ENCODE data around the gene TUT7.

Gene TUT7

GRCh38 chr9:86282077-86282978 is 71.9 kb downstream of the TUT7 start, which contains the start of gene ISCA1:
Gene ISCA1, minus strand, starts transcription at chr9:86282538. Its CDS starts 80 bp downstream, at chr9:86282458.
- no peak within 1 kb of the TSS for H4K8ac ChIP-seq (ENCODE audit: low read depth, low read length)
- no CpG with 5 or more reads among the region's 101 CpGs for WGBS, 2 donors (ENCODE audit: extremely low coverage in 2 of 2, insufficient read length in 2 of 2, insufficient replicate concordance in 1 of 2)
- peak within 1 kb of the TSS; percentile 95 for H3K4me2 ChIP-seq (ENCODE audit: insufficient read depth, low read length, poor library complexity, severe bottlenecking)
- peak; percentile 95 for DNase-seq (ENCODE audit: low spot score)
- no peak within 1 kb of the TSS for H2BK15ac ChIP-seq (ENCODE audit: low read length)
- H3K36me3 ChIP-seq (replicated peaks in 1 of 2; ENCODE audit: control insufficient read depth in 2 of 2, insufficient read depth in 2 of 2, low read length in 2 of 2), result peaks cover 0 to 13% of the 10 kb centered on the region in 2 donors
- H3K18ac ChIP-seq (ENCODE audit: low read length), result peak within 1 kb of the TSS; percentile 96
- H3K79me1 ChIP-seq (ENCODE audit: low read depth, low read length), result no peaks in the 10 kb centered on the region
- H3K14ac ChIP-seq (ENCODE audit: low read length), result peak within 1 kb of the TSS; percentile 97
- H3K9ac ChIP-seq (ENCODE audit: low read depth, low read length, poor library complexity), result peak within 1 kb of the TSS; percentile 95
- H3K9me3 ChIP-seq (replicated peaks in 1 of 2; ENCODE audit: control insufficient read depth in 2 of 2, insufficient read depth in 1 of 2, low read depth in 1 of 2, low read length in 2 of 2), result no peaks in the 10 kb centered on the region
- no peaks in the 10 kb centered on the region for H3K27me3 ChIP-seq (ENCODE audit: control insufficient read depth in 3 of 3, insufficient read depth in 3 of 3, low read depth in 1 of 3, low read length in 3 of 3)
- H3K27ac ChIP-seq (replicated peaks; ENCODE audit: low read length), result peak within 1 kb of the TSS; percentile 79
- peak within 1 kb of the TSS; percentile 99 for H2AFZ ChIP-seq (ENCODE audit: low read length)
- no peak within 1 kb of the TSS for H3K4ac ChIP-seq (ENCODE audit: low read length)
- H2AK5ac ChIP-seq (ENCODE audit: low read depth, low read length), result no peak within 1 kb of the TSS
- peaks cover 9 to 22% of the 10 kb centered on the region in 2 donors for H3K4me1 ChIP-seq (ENCODE audit: control insufficient read depth in 2 of 2, insufficient read depth in 1 of 2, low read depth in 1 of 2, low read length in 2 of 2)
- peak within 1 kb of the TSS; percentile 45 for H3K23ac ChIP-seq (ENCODE audit: low read depth, low read length, poor library complexity)
- no peak within 1 kb of the TSS for H4K91ac ChIP-seq (ENCODE audit: low read depth, low read length, poor library complexity)
- H2BK5ac ChIP-seq (ENCODE audit: low read length), result peak within 1 kb of the TSS; percentile 85
- peak within 1 kb of the TSS; percentile 80 to 95 for H3K4me3 ChIP-seq (ENCODE audit: low read length in 2 of 2)
- no peak within 1 kb of the TSS for H2BK12ac ChIP-seq (ENCODE audit: low read length)
- no peak within 1 kb of the TSS for H2BK120ac ChIP-seq (ENCODE audit: low read depth, low read length)

GRCh38 chr9:86281593-86282076 is 72.6 kb downstream of the TUT7 start:
- DNase-seq (ENCODE audit: low spot score), result peak; percentile 60
- H3K36me3 ChIP-seq (replicated peaks in 1 of 2; ENCODE audit: control insufficient read depth in 2 of 2, insufficient read depth in 2 of 2, low read length in 2 of 2), result peaks cover 0 to 13% of the 10 kb centered on the region in 2 donors
- H3K27me3 ChIP-seq (ENCODE audit: control insufficient read depth in 3 of 3, insufficient read depth in 3 of 3, low read depth in 1 of 3, low read length in 3 of 3), result no peaks in the 10 kb centered on the region
- H3K14ac ChIP-seq (ENCODE audit: low read length), result peak overlapping the region; percentile 39
- H2BK120ac ChIP-seq (ENCODE audit: low read depth, low read length), result no peak overlapping the region
- H4K8ac ChIP-seq (ENCODE audit: low read depth, low read length), result no peak overlapping the region
- no peaks in the 10 kb centered on the region for H3K9me3 ChIP-seq (replicated peaks in 1 of 2; ENCODE audit: control insufficient read depth in 2 of 2, insufficient read depth in 1 of 2, low read depth in 1 of 2, low read length in 2 of 2)
- no peak overlapping the region for H2BK12ac ChIP-seq (ENCODE audit: low read length)
- H3K4ac ChIP-seq (ENCODE audit: low read length), result no peak overlapping the region
- peak overlapping the region; percentile 96 for H3K18ac ChIP-seq (ENCODE audit: low read length)
- no CpG with 5 or more reads among the region's 31 CpGs for WGBS, 2 donors (ENCODE audit: extremely low coverage in 2 of 2, insufficient read length in 2 of 2, insufficient replicate concordance in 1 of 2)
- H3K27ac ChIP-seq (replicated peaks; ENCODE audit: low read length), result peak overlapping the region; percentile 79
- H3K4me1 ChIP-seq (ENCODE audit: control insufficient read depth in 2 of 2, insufficient read depth in 1 of 2, low read depth in 1 of 2, low read length in 2 of 2), result peaks cover 9 to 21% of the 10 kb centered on the region in 2 donors
- H2AK5ac ChIP-seq (ENCODE audit: low read depth, low read length), result no peak overlapping the region
- H3K9ac ChIP-seq (ENCODE audit: low read depth, low read length, poor library complexity), result peak overlapping the region; percentile 95
- no peaks in the 10 kb centered on the region for H3K79me1 ChIP-seq (ENCODE audit: low read depth, low read length)
- H2AFZ ChIP-seq (ENCODE audit: low read length), result peak overlapping the region; percentile 99
- H3K4me2 ChIP-seq (ENCODE audit: insufficient read depth, low read length, poor library complexity, severe bottlenecking), result peak overlapping the region; percentile 46
- no peak overlapping the region for H4K91ac ChIP-seq (ENCODE audit: low read depth, low read length, poor library complexity)
- peak overlapping the region; percentile 85 for H2BK5ac ChIP-seq (ENCODE audit: low read length)
- H3K23ac ChIP-seq (ENCODE audit: low read depth, low read length, poor library complexity), result peak overlapping the region; percentile 45
- H2BK15ac ChIP-seq (ENCODE audit: low read length), result no peak overlapping the region
- H3K4me3 ChIP-seq (ENCODE audit: low read length in 2 of 2), result peak overlapping the region; percentile 80 to 95

GRCh38 chr9:86280580-86280979 is 73.6 kb downstream of the TUT7 start:
- Histone ChIP-seq H4K8ac (ENCODE audit: low read depth, low read length) (no peak overlapping the region), H3K4me2 (ENCODE audit: insufficient read depth, low read length, poor library complexity, severe bottlenecking) (no peak overlapping the region), H3K18ac (ENCODE audit: low read length) (peak overlapping the region; percentile 30), H3K79me1 (ENCODE audit: low read depth, low read length) (no peaks in the 10 kb centered on the region), H3K14ac (ENCODE audit: low read length) (no peak overlapping the region), H3K9me3 (replicated peaks in 1 of 2; ENCODE audit: control insufficient read depth in 2 of 2, insufficient read depth in 1 of 2, low read depth in 1 of 2, low read length in 2 of 2) (no peaks in the 10 kb centered on the region), H3K27me3 (ENCODE audit: control insufficient read depth in 3 of 3, insufficient read depth in 3 of 3, low read depth in 1 of 3, low read length in 3 of 3) (no peaks in the 10 kb centered on the region), H4K91ac (ENCODE audit: low read depth, low read length, poor library complexity) (no peak overlapping the region), H3K27ac (replicated peaks; ENCODE audit: low read length) (no peak overlapping the region), H3K4me1 (ENCODE audit: control insufficient read depth in 2 of 2, insufficient read depth in 1 of 2, low read depth in 1 of 2, low read length in 2 of 2) (peaks cover 7 to 16% of the 10 kb centered on the region in 2 donors), H3K9ac (ENCODE audit: low read depth, low read length, poor library complexity) (peak overlapping the region; percentile 47), H2BK15ac (ENCODE audit: low read length) (no peak overlapping the region), H2BK120ac (ENCODE audit: low read depth, low read length) (no peak overlapping the region), H3K4me3 (ENCODE audit: low read length in 2 of 2) (peak overlapping the region in 1 of 2 donors; percentile 21), H2BK12ac (ENCODE audit: low read length) (no peak overlapping the region), H3K23ac (ENCODE audit: low read depth, low read length, poor library complexity) (no peak overlapping the region), H3K4ac (ENCODE audit: low read length) (no peak overlapping the region), H3K36me3 (replicated peaks in 1 of 2; ENCODE audit: control insufficient read depth in 2 of 2, insufficient read depth in 2 of 2, low read length in 2 of 2) (peaks cover 0 to 13% of the 10 kb centered on the region in 2 donors), H2AFZ (ENCODE audit: low read length) (no peak overlapping the region), H2AK5ac (ENCODE audit: low read depth, low read length) (no peak overlapping the region), H2BK5ac (ENCODE audit: low read length) (no peak overlapping the region)
- no peak for DNase-seq (ENCODE audit: low spot score)
- WGBS, 2 donors (ENCODE audit: extremely low coverage in 2 of 2, insufficient read length in 2 of 2, insufficient replicate concordance in 1 of 2), result no CpG with 5 or more reads among the region's 7 CpGs

DNA sequence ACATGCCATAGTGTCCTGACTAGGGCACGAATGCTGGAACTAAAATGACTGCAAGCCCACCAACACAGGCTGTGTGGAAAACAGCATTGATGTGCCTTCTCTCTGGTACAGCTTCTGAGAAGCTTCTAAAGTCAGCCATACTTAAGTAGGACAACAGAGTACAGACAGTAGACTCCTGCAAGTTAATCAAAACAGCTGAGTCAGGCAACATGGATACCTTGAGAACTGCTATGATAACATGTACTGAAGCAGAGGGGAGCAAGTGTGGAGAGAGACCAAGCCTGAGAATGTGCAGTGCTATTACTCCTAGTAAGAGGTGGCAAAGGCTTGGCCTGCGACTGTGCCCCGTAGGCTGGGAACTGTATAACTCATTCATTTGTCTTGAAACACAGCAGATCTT is 74.4 kb downstream of the TUT7 start:
- H4K8ac ChIP-seq (ENCODE audit: low read depth, low read length), result no peak overlapping the region
- H3K27ac ChIP-seq (replicated peaks; ENCODE audit: low read length), result no peak overlapping the region
- peaks cover 0 to 13% of the 10 kb centered on the region in 2 donors for H3K36me3 ChIP-seq (replicated peaks in 1 of 2; ENCODE audit: control insufficient read depth in 2 of 2, insufficient read depth in 2 of 2, low read length in 2 of 2)
- no peak overlapping the region for H2AK5ac ChIP-seq (ENCODE audit: low read depth, low read length)
- no peak overlapping the region for H2BK5ac ChIP-seq (ENCODE audit: low read length)
- no peak overlapping the region for H2BK15ac ChIP-seq (ENCODE audit: low read length)
- no peaks in the 10 kb centered on the region for H3K27me3 ChIP-seq (ENCODE audit: control insufficient read depth in 3 of 3, insufficient read depth in 3 of 3, low read depth in 1 of 3, low read length in 3 of 3)
- no peak for DNase-seq (ENCODE audit: low spot score)
- no peak overlapping the region for H2BK120ac ChIP-seq (ENCODE audit: low read depth, low read length)
- H3K14ac ChIP-seq (ENCODE audit: low read length), result no peak overlapping the region
- no CpG with 5 or more reads among the region's 3 CpGs for WGBS, 2 donors (ENCODE audit: extremely low coverage in 2 of 2, insufficient read length in 2 of 2, insufficient replicate concordance in 1 of 2)
- no peak overlapping the region for H2BK12ac ChIP-seq (ENCODE audit: low read length)
- no peak overlapping the region for H3K23ac ChIP-seq (ENCODE audit: low read depth, low read length, poor library complexity)
- H3K4me2 ChIP-seq (ENCODE audit: insufficient read depth, low read length, poor library complexity, severe bottlenecking), result no peak overlapping the region
- no peak overlapping the region for H3K9ac ChIP-seq (ENCODE audit: low read depth, low read length, poor library complexity)
- H3K4ac ChIP-seq (ENCODE audit: low read length), result no peak overlapping the region
- no peak overlapping the region for H2AFZ ChIP-seq (ENCODE audit: low read length)
- no peak overlapping the region for H4K91ac ChIP-seq (ENCODE audit: low read depth, low read length, poor library complexity)
- H3K4me1 ChIP-seq (ENCODE audit: control insufficient read depth in 2 of 2, insufficient read depth in 1 of 2, low read depth in 1 of 2, low read length in 2 of 2), result peaks cover 7 to 16% of the 10 kb centered on the region in 2 donors
- H3K9me3 ChIP-seq (replicated peaks in 1 of 2; ENCODE audit: control insufficient read depth in 2 of 2, insufficient read depth in 1 of 2, low read depth in 1 of 2, low read length in 2 of 2), result no peaks in the 10 kb centered on the region
- peaks cover 2% of the 10 kb centered on the region for H3K79me1 ChIP-seq (ENCODE audit: low read depth, low read length)
- H3K18ac ChIP-seq (ENCODE audit: low read length), result no peak overlapping the region
- no peak overlapping the region for H3K4me3 ChIP-seq (ENCODE audit: low read length in 2 of 2)

Measured in neuronal stem cell (in vitro differentiated cells).